Esophagus muscularis mucosa (tissue), 3 donors: Measurements from ENCODE around the gene TTBK1.

Experiments
- CTCF ChIP-seq, 3 experiments: fragments of 200-600 bp in 2 of 3; fragments of 450-650 bp in 1 of 3; sonication (generic) in 2 of 3; IDR thresholded peaks; one replicate each; pipeline ENCODE4 v1.5.1; 2017 to 2019; ENCODE audit warnings: antibody characterized with exemption in 3 of 3, mild to moderate bottlenecking in 2 of 3, moderate library complexity in 1 of 3
- POLR2A ChIP-seq: fragments of 450-650 bp; IDR thresholded peaks from one replicate; pipeline ENCODE4 v1.6.1; 2017; ENCODE audit warnings: antibody characterized with exemption, moderate library complexity, mild to moderate bottlenecking, low read depth

GRCh38 chr6:43254138-43254817 is 11.0 kb downstream of the TTBK1 start:
- TF ChIP-seq CTCF (IDR thresholded peaks at IDR 0.05) (no peak), POLR2A (no peak)
